ENCODE data around the gene NNAT.

Gene NNAT

DNA sequence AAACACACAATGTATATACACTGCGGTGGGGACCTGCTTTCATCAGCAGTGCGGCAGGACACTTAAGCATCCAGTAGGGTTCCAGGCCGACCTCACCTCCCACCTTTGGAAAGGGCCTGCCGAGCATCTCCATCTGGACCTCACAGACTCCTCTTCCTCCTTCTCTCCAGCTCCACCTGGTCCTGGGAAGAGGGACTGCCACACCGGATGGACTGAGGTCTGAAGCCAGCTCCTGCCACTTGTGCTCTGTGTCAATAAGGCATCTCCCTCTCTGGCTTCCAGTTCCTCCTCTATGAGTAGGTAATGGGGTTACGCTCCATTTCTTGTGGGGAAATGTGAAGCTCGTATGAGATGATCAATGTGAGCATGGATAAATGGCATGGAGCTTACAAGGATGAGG lies 19.1 kb upstream of the NNAT start:
- no peak for DNase-seq (ENCODE audit: low read depth in 2 of 3, low spot score in 2 of 3)

DNA sequence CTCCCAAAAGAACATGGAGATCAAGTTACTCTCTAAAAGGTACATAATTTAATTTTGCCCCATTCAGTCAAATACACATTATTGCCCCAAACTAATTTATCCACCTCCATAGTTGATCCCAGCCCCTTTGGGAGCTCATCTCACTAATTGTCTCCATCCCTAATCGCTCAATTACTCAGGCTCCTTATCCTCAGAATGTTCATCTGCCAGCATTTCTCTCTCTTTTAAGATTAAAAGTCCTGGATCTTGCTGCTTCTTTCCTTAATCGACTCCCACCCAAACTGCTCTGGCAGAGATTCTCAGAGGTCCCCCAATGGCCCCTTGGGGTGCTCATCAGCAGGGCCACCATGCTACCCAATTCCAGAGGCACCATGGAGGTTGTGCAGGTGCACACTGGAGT lies 18.4 kb upstream of the NNAT start:
- DNase-seq (ENCODE audit: low read depth in 2 of 3, low spot score in 2 of 3): no peak

DNA sequence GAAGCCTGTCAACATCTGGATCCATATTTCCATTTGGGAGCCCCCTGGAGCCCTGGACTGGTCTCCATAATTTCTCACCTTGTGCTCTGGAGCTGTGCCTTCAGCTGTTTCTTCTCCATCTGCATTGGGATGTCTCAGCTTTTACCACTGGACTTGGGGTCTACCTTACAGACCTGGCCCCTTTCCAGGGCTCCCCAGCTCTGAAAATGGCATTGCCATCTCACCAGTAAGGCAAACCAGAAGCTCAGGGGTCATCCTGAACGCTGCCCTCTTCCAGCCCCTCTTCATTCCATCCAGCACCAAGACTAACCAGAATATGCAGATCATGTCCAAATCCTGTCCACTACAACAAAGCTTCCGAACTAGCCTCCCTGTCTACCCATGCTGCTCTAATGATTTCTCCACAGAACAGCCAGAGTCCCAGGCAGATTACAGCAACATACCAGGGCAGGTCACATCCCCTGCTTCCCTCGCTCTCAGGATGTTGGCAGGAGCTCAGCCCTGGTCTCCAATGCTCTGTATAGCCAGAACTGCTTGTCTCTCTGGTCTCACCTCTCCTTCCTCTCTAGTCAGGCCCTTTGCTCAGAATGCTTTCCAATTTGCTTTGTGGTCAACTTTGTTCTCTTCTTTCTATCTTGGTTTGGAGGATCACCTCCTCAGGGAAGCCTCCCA lies 17.7 kb upstream of the NNAT start:
- no peak for DNase-seq (ENCODE audit: low read depth in 2 of 3, low spot score in 2 of 3)

DNA sequence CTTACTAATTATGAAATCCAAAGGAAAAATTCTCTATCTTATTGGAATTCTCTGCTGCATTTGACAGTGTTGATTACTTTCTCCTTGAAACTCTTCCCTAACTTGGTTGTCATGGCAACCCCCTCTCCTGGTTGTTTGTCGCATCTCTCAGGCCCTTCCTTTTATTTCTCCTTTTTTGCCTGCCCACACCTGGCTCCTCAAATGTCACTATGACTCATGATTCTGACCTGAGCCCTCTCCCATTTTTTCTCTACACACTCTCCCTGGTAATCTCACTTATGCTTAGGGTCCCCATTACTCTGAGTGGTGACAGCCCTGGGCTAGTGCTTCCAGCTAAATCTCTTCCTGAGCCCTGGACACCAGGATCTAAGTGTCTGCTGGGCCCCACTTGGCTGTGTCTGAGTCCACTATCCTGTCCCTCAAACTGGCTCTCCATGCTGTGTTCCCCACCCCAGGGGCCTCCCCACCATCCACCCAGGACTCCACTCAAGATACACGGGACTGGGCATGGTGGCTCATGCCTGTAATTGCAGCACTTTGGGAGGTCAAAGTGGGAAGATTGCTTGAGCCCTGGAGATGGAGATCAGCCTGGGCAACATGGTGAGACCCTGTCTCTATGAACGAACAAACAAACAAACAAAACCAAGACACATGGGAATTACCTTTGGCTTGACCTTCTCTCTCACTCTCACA lies 16.5 kb upstream of the NNAT start:
- DNase-seq (ENCODE audit: low read depth in 2 of 3, low spot score in 2 of 3): no peak

DNA sequence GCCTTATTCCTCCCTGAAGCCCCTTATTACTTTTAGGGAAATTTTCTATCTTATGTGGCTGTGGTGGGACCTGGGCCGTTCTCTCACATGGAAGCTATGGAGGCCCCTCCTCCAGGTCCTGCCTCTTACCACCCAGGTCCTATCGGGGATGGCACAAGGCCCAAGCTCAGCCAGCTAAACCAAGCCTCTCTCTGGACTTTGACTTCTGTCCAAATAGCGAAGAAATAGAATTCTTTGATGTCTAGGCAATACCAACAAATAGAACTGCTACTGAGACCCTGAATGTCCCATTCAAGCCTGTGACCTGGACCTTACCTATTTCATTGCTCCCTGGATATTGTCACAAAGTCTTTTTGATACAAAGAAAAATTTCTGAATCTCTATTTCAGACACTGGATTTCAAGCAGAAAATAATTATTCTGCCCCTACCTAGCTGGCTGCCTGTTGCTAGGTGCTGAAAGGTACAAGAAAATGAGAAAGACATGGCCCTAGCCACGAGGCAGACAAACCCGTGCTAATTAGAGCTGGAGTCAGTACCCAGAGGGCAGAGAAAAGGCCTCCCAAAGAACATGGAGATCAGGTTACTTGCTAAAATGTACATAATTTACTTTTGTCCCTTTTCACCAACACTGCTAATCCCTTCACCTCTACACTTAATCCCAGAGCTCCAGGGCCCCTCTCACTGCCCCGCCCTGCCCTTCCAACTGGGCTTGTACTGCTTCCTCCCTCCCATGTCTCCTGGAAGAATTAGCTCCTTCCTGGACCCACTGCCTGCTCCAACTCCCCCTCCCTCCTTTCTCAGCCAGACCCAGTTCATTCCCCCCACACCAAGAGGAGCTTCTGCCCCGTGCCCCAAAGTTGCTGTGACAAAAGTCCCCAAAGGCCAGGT lies 15.5 kb upstream of the NNAT start:
- no peak for DNase-seq (ENCODE audit: low read depth in 2 of 3, low spot score in 2 of 3)

DNA sequence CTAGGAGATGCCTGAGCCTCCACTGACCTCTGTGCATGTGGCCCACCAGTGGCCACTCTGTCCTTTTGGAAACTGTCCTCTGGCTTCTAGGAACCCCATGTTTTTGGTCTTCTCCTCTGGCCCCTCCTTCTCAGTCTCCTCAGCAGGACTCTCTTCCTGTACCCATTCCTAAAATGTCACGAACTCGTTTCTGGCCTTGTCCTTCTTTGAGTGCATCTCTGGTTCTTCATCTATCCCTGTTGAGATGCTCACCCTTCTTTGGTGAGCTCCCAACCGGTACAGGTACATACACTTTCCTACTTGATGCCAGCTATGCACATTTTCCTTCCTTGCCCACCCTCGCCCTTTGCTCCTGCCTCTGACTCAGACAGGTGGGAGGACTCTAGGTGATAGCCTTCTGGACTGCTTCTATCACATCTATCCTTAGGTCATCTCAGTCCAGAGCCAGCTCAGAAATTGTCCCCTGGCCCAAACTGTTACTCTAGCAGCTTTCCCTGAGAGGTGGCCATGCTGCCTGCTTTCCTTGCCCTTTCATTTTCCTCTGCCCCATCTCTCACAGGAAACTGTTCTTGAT lies 14.8 kb upstream of the NNAT start:
- DNase-seq (ENCODE audit: low read depth in 2 of 3, low spot score in 2 of 3): no peak

DNA sequence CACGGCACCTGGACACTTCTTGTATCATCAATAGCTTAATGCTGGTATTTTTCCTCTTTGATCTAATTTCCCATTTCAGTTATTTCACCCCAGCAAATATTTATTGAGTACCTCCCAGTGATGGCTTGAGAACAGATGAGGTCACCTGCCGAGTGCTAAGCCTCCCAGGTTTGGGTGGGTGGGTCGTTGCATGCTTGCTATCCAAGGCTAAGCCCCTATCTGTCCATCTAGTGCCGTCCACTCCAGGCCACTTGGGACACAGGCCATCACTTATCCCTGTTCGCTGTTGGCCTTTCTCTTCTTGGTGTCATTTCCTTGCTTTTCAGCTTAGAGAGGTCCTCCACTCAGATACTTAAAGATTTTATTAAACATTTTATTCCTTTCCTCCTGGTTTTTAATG lies 10.8 kb upstream of the NNAT start:
- DNase-seq (ENCODE audit: low read depth in 2 of 3, low spot score in 2 of 3): no peak

DNA sequence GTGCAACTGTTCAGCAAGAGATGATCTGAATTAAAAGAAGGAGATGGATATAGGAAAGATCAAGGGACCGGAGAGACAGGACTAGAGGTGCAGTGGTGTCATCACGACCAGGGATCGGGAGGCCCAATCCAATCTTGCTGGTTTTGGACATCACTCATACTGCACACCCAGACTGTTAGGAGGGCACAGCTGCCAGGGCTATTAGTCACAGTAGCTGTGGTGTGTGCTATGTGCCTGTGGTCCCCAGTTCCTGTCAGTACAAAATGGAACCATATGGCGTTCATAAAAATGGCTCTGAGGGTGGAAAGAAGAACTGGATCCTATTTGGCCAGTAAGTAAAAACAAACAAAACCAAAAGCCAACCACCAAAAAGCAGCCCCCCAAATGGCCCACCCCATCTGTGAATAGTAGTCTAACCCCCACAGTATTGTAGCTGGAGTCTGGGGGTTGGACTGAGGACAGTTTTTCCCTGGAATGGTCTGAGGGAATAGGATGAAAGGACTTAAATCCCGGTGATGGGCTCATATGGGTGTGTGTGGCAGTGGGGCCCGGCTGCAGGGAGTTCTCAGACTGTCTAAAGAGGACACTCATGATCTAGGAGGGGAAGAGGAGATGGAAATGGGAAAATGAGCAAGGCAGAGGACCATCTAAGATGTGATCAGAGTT lies 9.3 kb upstream of the NNAT start:
- no peak for DNase-seq (ENCODE audit: low read depth in 2 of 3, low spot score in 2 of 3)

DNA sequence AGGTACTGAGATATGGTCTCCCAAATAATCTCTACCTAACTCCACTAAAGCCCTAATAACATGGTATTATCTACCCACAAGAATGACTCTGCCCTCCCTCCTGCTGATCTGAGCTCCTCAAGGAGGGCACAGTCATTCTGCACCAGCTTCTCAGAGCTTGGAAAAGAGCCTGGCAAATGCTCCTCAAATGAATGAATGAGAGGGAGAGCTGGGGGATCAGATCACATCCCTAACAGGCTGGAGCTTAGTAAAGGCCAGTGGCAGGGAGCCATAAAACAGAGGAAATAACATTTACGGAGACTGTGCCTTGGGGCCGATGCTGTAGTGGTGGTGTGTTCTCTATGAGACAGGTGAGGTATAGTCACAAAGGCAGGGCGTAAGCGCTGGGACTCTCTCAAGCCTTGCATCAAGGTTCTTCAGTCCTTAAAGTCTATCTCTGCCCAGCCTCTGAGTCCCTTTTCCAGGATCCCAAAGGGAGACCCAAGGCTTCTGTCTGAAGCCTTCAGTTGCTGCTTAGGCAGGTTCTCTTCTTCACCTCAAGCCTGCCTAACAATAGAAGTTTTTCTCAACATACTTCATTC lies 7.2 kb upstream of the NNAT start:
- no peak for DNase-seq (ENCODE audit: low read depth in 2 of 3, low spot score in 2 of 3)

DNA sequence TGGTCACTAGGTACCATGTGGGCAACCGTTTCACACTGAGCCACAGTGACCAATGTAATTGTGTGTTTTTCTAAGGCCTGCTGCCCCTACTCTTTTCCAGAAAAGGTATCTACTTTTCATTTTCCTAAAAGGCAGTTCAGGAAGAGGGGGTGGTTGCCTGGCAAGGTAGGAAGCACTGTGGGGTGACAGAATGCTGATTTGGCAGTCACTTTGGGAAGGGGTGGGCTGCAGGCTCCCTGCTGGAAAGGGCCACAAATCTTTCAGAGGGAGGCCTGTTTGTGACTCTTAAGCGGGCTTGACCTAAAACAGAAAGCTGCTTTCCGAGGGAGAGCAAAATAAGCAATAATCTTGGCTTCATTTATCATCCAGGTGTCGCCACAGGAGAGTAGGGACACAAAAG lies 5.2 kb upstream of the NNAT start:
- DNase-seq (ENCODE audit: low read depth in 2 of 3, low spot score in 2 of 3): no peak

DNA sequence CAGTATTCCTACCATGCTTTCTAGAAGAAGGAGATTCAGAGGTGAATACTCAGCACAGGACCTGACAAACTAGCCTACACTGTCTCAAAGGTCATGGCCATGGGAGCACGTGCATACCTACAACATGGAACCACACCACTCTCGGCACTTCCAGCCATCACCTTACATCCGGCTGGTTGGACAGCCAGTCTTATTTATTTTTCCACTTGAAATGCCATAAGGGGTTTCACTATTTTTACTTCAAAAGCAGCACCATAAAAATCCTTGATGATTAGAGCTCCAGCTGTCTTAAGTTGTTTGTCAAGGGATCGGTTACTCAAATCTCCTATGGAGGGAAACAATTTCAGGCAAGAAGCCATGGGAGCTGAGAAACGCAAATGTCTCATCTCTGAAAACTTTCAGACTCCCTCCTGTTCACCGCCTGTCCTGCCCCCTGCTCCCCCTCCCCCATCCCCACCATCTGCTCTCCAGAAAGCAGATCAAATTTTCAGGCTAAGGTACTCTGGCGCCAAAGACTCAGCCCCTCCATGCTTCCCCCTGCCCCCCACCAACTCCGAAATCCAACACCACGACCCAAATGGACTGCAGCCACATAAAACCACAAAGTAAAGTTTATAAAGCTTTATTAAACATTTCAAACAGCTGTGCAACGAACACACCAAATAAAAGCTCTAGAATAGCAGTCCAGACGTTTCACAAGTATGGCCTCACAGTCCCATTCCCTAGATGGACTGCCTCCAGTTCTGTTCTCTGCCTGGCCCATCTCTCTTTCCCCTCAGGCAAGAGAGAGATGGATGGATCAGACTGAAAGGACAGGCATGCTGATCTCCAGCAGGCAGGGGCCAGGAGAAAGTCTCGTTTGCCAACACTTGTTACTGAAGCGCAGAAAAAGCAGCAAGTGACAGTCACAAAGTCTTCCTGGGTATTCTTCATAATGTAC lies 4.0 kb upstream of the NNAT start:
- DNase-seq (ENCODE audit: low read depth in 2 of 3, low spot score in 2 of 3): no peak

DNA sequence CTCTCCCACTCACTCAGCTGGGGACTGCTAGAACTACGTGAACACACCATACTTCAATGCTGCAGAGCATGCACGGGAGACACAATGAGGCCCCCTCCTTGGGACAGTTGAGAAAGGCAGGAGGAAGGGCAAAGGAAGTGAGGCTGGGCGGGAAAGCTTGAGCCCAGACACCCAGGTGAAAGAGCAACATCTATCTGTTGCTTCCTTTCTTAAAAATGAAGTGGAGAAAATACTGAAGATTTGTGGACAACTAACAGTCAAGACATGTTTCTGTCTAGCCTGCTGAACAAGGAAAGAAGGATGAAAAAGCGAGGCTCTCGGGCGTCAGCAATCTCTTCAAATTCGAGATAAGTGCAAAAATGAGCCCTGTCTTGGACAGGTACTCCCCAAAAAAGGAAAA lies 3.0 kb upstream of the NNAT start:
- no peak for DNase-seq (ENCODE audit: low read depth in 2 of 3, low spot score in 2 of 3)

DNA sequence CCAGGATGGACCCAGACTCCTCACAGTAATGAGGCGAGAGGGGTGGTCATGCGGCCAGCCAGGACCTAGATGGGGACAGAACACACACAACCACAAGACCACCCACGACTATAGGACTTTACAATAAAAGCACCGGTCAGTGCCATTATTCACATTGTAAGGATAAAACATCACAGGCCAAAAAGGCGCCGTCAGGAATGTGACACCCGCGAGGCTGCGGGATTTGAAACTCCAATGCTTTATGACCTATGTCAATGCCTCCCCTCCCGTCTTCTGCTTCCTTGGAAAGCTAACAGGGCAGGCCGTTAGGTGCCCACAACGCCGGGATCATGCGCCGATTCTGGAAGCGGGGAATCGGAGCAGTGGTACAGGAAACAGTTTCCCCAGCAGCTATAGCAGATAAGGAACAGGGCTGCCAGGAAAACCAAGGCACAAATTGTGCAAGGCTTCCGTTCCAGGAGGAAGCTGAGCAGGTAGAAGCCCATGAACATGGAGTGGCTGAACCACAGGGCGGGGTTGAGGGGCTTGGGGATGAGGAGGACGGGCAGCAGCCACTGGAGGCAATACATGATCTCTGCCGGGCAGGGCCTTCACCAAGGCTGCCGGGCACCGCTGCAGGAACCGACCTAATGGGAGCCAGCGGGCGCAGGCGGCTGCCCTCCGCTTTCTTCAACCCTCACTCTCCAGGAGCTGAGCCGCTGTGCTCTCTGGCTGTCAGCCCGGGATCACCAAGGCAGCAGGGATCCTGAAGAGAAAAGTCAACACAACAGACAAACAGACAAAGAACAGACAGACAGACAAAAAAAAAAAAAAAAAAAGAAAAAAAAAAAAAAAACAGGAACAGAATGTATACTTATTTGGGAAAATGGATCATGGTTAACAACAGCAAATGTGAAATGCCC lies 2.2 kb upstream of the NNAT start:
- no peak for DNase-seq (ENCODE audit: low read depth in 2 of 3, low spot score in 2 of 3)

DNA sequence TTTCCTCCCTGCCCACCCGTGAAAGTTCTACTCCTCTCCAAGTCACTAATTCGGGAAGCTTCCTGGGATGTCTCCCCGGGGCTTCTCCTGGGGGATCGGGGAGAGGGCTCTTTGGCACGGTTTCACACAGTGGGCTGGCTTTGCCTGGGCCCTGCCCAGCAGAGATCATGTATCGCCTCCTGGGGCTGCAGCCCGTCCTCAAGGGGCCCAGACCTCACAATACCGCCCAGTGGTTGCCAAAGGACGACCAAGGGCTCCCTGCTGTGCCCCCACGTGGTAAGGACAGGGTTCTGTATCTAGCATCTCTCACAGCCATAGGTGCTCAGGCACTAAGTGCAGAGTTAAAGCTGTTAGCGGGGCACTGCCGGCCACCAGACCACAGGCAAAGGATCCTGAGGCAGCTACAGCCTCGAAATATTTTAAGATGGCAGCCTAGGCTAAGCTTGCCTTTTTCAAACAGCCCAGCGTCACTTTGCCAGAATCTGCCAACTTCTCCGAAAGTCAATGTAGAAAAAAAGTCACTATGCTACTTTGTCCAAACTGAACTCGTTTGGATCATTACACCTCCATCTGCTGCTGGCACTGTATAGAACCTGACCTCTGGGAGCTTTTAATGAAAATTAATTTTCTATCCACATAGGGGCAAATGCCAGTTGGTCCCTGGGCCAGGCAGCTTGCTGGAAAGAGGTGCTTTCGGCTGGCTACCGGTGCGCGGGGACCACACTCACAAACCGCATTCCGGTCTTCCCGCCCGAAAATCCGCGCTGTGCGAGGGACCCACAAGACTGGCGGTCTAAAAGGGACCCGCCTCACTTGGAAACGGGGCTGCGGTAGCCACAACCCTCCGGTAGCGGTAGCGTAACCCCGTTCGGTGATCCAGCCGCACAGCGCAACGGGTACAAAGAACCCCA lies 1.3 kb upstream of the NNAT start:
- no peak for DNase-seq (ENCODE audit: low read depth in 2 of 3, low spot score in 2 of 3)

DNA sequence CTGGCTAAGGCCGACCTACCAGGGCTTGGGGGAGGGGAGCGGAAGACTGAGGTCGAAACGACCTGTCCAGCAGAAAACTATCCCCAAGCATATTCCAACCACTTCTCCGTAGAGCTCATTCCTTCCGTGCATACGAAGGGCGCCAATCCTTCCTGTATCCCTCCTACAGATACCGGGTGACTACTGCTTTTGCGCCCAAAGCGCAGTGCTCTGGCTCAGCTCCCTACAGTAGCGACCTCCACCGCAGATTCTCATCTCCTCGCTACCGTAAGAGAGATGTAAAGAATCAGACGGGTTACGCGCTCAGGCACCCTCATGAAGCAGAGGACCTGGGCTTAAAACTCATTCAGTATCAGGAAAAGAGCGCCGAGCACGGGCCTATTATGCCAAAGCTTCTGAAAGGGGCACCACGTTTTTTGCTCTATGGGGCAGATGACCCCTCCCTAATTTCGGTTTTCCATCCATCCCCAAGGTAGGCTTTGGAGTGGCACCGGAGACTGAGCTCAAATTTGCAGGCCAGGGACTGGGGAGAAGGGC lies 563 bp upstream of the NNAT start:
- no peak for DNase-seq (ENCODE audit: low read depth in 2 of 3, low spot score in 2 of 3)

DNA sequence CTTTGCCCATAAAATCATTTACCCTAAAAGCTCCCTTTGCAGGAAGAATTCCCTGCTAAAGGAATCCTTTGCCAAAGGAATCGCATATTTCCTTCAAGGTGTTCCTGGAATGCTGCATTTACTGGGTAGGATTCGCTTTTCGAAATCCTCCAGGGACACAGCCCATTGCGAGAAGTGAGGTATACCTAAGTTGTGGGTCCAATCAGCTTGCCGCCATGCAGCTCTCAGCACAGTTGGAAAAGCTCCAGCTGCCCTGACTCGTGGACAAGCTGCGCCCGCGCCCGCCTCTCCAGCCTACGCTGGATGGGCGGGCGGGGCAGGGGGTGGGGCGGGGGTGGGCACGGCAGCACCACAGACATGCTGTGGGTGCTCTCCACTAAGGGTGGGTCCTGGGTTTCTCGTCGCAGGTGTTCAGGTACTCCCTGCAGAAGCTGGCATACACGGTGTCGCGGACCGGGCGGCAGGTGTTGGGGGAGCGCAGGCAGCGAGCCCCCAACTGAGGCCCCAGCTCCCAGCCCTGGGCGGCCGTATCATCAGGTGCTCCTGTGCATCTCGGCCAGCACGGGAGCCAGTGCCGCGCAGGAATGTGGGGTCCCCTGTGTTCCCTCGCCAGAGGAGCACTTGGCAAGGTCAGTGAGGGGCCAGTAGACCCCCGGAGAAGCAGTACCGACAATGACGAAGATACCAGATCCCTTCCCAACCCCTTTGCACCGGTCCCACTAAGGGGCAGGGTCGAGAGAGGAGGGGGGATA lies 1.4 kb downstream of the NNAT start:
- no peak for DNase-seq (ENCODE audit: low read depth in 2 of 3, low spot score in 2 of 3)

DNA sequence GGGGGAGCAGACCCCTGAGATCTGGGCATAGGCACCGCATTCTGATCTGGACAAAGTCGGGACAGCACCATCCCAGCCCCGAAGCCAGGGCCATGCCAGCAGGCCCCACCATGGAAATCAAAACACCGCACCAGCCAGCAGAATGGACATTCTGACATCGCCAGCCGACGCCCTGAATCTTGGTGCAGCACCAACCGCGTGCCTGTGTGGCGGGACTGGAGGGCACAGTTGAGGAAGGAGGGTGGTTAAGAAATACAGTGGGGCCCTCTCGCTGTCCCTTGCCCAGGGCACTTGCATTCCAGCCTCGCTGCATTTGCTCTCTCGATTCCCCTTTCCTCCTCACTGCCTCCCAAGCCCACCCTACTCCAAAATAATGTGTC lies 2.0 kb downstream of the NNAT start:
- no peak for DNase-seq (ENCODE audit: low read depth in 2 of 3, low spot score in 2 of 3)
